GM19328 (cell line): ENCODE data around the gene MIR17HG.
A peak's percentile ranks its signal among the peaks of the same experiment; 100 is the strongest.
"Not testable (repeated sequence)": the region's sequence is repeated elsewhere in the genome, so short reads cannot be mapped to it uniquely, and the experiment has no call there.

Experiments used
- ATAC-seq: cut with Tn5 transposase; IDR thresholded peaks from one replicate; pipeline ENCODE4 v1.9.1; 2021; ENCODE audit warnings: mild to moderate bottlenecking, moderate library complexity; ENCODE audit not compliant: unreplicated experiment

MIR17HG gene

GRCh38 chr13:91346850-91347201, 661 bp upstream of the MIR17HG start:
- ATAC-seq: peak; percentile 14

- peak; percentile 30 for ATAC-seq
Measured at GRCh38 chr13:91347996-91348905, 764 bp downstream of the MIR17HG start.

GRCh38 chr13:91348906-91349435, 1.5 kb downstream of the MIR17HG start:
- peak; percentile 43 for ATAC-seq

GRCh38 chr13:91349992-91350911, 2.8 kb downstream of the MIR17HG start:
- ATAC-seq: no peak

- no peak for ATAC-seq
Measured at GRCh38 chr13:91351123-91351522, 3.6 kb downstream of the MIR17HG start.

- no peak for ATAC-seq
Measured at GRCh38 chr13:91351980-91352379, 4.5 kb downstream of the MIR17HG start.

GRCh38 chr13:91352891-91353290, 5.4 kb downstream of the MIR17HG start:
- ATAC-seq: not testable (repeated sequence)

GRCh38 chr13:91353494-91353893, 6.0 kb downstream of the MIR17HG start:
- no peak for ATAC-seq

GRCh38 chr13:91355099-91355825, 7.8 kb downstream of the MIR17HG start:
- no peak for ATAC-seq

- no peak for ATAC-seq
Measured at GRCh38 chr13:91355826-91356710, 8.6 kb downstream of the MIR17HG start.

GRCh38 chr13:91356919-91357612, 9.6 kb downstream of the MIR17HG start:
- ATAC-seq: no peak

- ATAC-seq: no peak
Measured at GRCh38 chr13:91357613-91358386, 10.3 kb downstream of the MIR17HG start.

- no peak for ATAC-seq
Measured at GRCh38 chr13:91358387-91358782, 10.9 kb downstream of the MIR17HG start.

- ATAC-seq: no peak
Measured at GRCh38 chr13:91359111-91359510, 11.6 kb downstream of the MIR17HG start.

- ATAC-seq: no peak
Measured at GRCh38 chr13:91359631-91360030, 12.1 kb downstream of the MIR17HG start.

GRCh38 chr13:91360246-91360751, 12.8 kb downstream of the MIR17HG start:
- no peak for ATAC-seq

- no peak for ATAC-seq
Measured at GRCh38 chr13:91361755-91362271, 14.3 kb downstream of the MIR17HG start.

- ATAC-seq: no peak
Measured at GRCh38 chr13:91362908-91363307, 15.4 kb downstream of the MIR17HG start.
